HepG2 (cell line): Measurements from ENCODE around the gene PRR15L. TPM values are rescaled to one million over a fixed set of nuclear protein-coding genes. Genes with fewer than 3 reads are reported as not detected.

ENCODE experiments used
- AGO1 ChIP-seq: fragments of 200-400 bp; formaldehyde crosslinking; IDR thresholded peaks from 2 replicates; pipeline ENCODE4 v1.6.1; 2017; ENCODE audit warnings: mild to moderate bottlenecking, low read depth, low read length, moderate library complexity; ENCODE audit not compliant: poor library complexity, severe bottlenecking
- EHMT2 ChIP-seq: fragments of 200-600 bp; sonication (generic); IDR thresholded peaks from 2 replicates; pipeline ENCODE4 v1.7.0; 2017; ENCODE audit warnings: antibody characterized with exemption, low read depth, low read length, borderline replicate concordance
- ELF3 ChIP-seq: IDR thresholded peaks from 2 replicates; pipeline ENCODE4 v1.6.1; 2016; ENCODE audit warnings: missing genetic modification reagents, missing compliant biosample characterization
- FOXJ3 ChIP-seq: sonication (generic); formaldehyde crosslinking; IDR thresholded peaks from 2 replicates; pipeline ENCODE4 v1.4.0; 2020; ENCODE audit warnings: missing genetic modification reagents, mild to moderate bottlenecking, borderline replicate concordance
- GTF3A ChIP-seq: sonication (generic); formaldehyde crosslinking; conservative IDR thresholded peaks from 2 replicates; pipeline ENCODE4 v1.4.0; 2020; ENCODE audit warnings: mild to moderate bottlenecking, missing genetic modification reagents
- MAFF ChIP-seq: IDR thresholded peaks from 2 replicates; pipeline ENCODE4 v1.6.1; 2011; ENCODE audit warnings: low read depth, low read length, improper control_type of control experiment
- MXD3 ChIP-seq: IDR thresholded peaks from 2 replicates; pipeline ENCODE4 v1.6.1; 2016; ENCODE audit warnings: mild to moderate bottlenecking, missing biosample characterization, missing genetic modification reagents
- SALL1 ChIP-seq: sonication (generic); formaldehyde crosslinking; IDR thresholded peaks from 2 replicates; pipeline ENCODE4 v1.8.0; 2022; ENCODE audit warnings: mild to moderate bottlenecking, missing genetic modification reagents
- SP5 ChIP-seq: IDR thresholded peaks from 2 replicates; pipeline ENCODE4 v1.6.1; 2016; ENCODE audit warnings: low read depth, borderline replicate concordance
- ZBTB42 ChIP-seq: sonication (generic); formaldehyde crosslinking; IDR thresholded peaks from 2 replicates; pipeline ENCODE4 v1.5.0; 2020; ENCODE audit warnings: mild to moderate bottlenecking, missing genetic modification reagents
- ZFP41 ChIP-seq: sonication (generic); formaldehyde crosslinking; IDR thresholded peaks from 2 replicates; pipeline ENCODE4 v1.4.0; 2020; ENCODE audit warnings: mild to moderate bottlenecking, missing genetic modification reagents, borderline replicate concordance
- ZFY ChIP-seq: sonication (generic); formaldehyde crosslinking; IDR thresholded peaks from 2 replicates; pipeline ENCODE4 v1.4.0; 2020; ENCODE audit warnings: missing genetic modification reagents
- ZKSCAN8 ChIP-seq: IDR thresholded peaks from 2 replicates; pipeline ENCODE4 v1.6.1; 2016; ENCODE audit warnings: borderline replicate concordance, missing genetic modification reagents, missing compliant biosample characterization
- ZNF282 ChIP-seq: fragments of 450-650 bp; IDR thresholded peaks from 2 replicates; pipeline ENCODE4 v1.6.1; 2018; ENCODE audit not compliant: partially characterized antibody
- ZNF432 ChIP-seq: sonication (generic); formaldehyde crosslinking; IDR thresholded peaks from 2 replicates; pipeline ENCODE4 v1.5.0; 2020; ENCODE audit warnings: missing genetic modification reagents, mild to moderate bottlenecking, borderline replicate concordance
- ZNF570 ChIP-seq: sonication (generic); formaldehyde crosslinking; IDR thresholded peaks from 2 replicates; pipeline ENCODE4 v1.4.0; 2020; ENCODE audit warnings: mild to moderate bottlenecking, missing genetic modification reagents, borderline replicate concordance
- ZNF660 ChIP-seq: sonication (generic); formaldehyde crosslinking; IDR thresholded peaks from 2 replicates; pipeline ENCODE4 v1.5.1; 2020; ENCODE audit warnings: mild to moderate bottlenecking, low read depth, missing genetic modification reagents, borderline replicate concordance
- ZNF878 ChIP-seq: sonication (generic); formaldehyde crosslinking; IDR thresholded peaks from 2 replicates; pipeline ENCODE4 v1.8.1; 2023; ENCODE audit warnings: mild to moderate bottlenecking, missing genetic modification reagents, moderate library complexity
- polyA plus RNA-seq, 8 experiments: library from polyadenylated mRNA; depleted of rRNA in 3 of 8; stranded (reverse) in 7 of 8; unstranded in 1 of 8; fragments of >200 nt; fragmentation: Illumina TruSeq in 4 of 8; extraction: Trizol in 4 of 8; gene quantifications; 2 replicates each; pipeline versions ENCODE4 v1.2.1 to v1.2.3, GENCODE V29; 2011 to 2016; ENCODE audit warnings: low read depth in 4 of 8, missing spikeins in 1 of 8, mixed read lengths in 1 of 8; ENCODE audit not compliant: insufficient read depth in 1 of 8
- total RNA-seq, 5 experiments: library from RNA; depleted of rRNA; stranded (reverse); fragments of >200 nt; fragmentation: Illumina TruSeq; extraction: Trizol; gene quantifications; 2 replicates each; pipeline ENCODE4 v1.2.3, GENCODE V29; 2016; ENCODE audit warnings: low read depth in 1 of 5
- TF ChIP-seq, protein P1 (sequence below): IDR thresholded peaks from 2 replicates; pipeline ENCODE4 v1.6.1; 2016; ENCODE audit warnings: missing compliant biosample characterization, missing genetic modification reagents, borderline replicate concordance
- TF ChIP-seq, protein P2 (sequence below): sonication (generic); formaldehyde crosslinking; IDR thresholded peaks from 2 replicates; pipeline ENCODE4 v1.5.1; 2020; ENCODE audit warnings: missing genetic modification reagents, mild to moderate bottlenecking, borderline replicate concordance
- TF ChIP-seq, protein P3 (sequence below): sonication (generic); formaldehyde crosslinking; IDR thresholded peaks from 2 replicates; pipeline ENCODE4 v1.8.1; 2022; ENCODE audit warnings: low read depth, mild to moderate bottlenecking, missing genetic modification reagents

Gene PRR15L
- total and polyA plus RNA-seq, 2 of the 13 experiments (the other 11 are each of a cell fraction or from before 2014, with no cell fraction given) = 0.44 to 2.0 TPM

DNA sequence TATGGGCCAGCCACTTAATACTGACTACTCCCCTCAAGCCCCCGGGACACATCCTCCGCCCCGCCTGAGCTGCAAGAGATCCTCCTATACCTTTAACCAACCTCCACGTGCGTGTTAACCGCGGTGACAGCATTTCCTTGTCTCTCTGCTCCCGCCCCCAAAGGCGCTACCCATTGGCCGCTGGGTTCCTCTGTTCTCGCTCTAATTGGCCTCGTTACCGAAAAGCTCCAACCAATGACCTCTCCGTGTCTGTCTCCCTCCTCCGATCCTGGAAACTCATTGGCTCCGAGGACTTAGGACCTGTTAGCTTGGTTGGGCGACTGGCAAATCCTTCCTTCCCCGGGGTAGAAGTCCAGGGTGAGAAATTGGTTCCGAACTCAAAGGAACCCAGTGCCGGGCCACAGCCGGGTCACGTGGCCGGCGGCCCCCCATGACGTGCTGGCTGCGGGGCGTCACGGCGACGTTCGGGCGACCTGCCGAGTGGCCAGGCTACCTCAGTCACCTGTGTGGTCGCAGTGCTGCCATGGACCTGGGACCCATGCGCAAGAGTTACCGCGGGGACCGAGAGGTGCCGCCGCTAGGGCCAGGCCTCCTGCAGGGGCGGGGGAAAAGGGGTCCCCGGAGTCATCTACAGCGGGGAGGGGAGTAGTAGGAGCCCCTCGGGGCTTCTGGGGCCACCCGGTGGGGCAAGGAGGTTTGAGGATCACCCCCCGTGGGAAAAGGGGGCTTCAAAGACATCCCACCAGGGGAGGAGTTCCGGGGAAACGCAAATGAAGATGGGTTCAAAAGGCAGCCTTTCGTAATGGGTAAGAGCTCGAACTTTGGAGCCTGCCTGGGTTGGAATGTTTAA, 16.2 kb downstream of the PRR15L start, which contains the start of gene PNPO (continued):
- TF ChIP-seq ZBTB42 (CRISPR knock-in tag) = peak; percentile 90; the same call in 1 of the 2 replicates
- no peak for TF ChIP-seq ZNF282
- TF ChIP-seq MXD3 (CRISPR knock-in tag) = peak; percentile 92; the same call in 1 of the 2 replicates
- peak; percentile 81; the same call in 1 of the 2 replicates for TF ChIP-seq EHMT2
- peak; percentile 96; the same call in 1 of the 2 replicates for TF ChIP-seq ZNF878 (CRISPR knock-in tag)
- no peak for TF ChIP-seq GTF3A
- TF ChIP-seq SALL1 (CRISPR knock-in tag) = peak; percentile 87
- peak; percentile 42 for TF ChIP-seq AGO1
- peak; percentile 89 for TF ChIP-seq ZFY (CRISPR knock-in tag)
- no peak for TF ChIP-seq ZNF660 (CRISPR knock-in tag)
- TF ChIP-seq, protein P1, sequence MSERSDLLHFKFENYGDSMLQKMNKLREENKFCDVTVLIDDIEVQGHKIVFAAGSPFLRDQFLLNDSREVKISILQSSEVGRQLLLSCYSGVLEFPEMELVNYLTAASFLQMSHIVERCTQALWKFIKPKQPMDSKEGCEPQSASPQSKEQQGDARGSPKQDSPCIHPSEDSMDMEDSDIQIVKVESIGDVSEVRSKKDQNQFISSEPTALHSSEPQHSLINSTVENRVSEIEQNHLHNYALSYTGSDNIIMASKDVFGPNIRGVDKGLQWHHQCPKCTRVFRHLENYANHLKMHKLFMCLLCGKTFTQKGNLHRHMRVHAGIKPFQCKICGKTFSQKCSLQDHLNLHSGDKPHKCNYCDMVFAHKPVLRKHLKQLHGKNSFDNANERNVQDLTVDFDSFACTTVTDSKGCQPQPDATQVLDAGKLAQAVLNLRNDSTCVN (CRISPR knock-in tag) = peak; percentile 58; the same call in 1 of the 2 replicates
- TF ChIP-seq ELF3 (CRISPR knock-in tag) = peak; percentile 93
- TF ChIP-seq, protein P2, sequence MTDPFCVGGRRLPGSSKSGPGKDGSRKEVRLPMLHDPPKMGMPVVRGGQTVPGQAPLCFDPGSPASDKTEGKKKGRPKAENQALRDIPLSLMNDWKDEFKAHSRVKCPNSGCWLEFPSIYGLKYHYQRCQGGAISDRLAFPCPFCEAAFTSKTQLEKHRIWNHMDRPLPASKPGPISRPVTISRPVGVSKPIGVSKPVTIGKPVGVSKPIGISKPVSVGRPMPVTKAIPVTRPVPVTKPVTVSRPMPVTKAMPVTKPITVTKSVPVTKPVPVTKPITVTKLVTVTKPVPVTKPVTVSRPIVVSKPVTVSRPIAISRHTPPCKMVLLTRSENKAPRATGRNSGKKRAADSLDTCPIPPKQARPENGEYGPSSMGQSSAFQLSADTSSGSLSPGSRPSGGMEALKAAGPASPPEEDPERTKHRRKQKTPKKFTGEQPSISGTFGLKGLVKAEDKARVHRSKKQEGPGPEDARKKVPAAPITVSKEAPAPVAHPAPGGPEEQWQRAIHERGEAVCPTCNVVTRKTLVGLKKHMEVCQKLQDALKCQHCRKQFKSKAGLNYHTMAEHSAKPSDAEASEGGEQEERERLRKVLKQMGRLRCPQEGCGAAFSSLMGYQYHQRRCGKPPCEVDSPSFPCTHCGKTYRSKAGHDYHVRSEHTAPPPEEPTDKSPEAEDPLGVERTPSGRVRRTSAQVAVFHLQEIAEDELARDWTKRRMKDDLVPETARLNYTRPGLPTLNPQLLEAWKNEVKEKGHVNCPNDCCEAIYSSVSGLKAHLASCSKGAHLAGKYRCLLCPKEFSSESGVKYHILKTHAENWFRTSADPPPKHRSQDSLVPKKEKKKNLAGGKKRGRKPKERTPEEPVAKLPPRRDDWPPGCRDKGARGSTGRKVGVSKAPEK = 0 out of 2 replicates have a peak, but pooled peaks have one; percentile 63
- TF ChIP-seq MAFF = no peak
- TF ChIP-seq FOXJ3 (CRISPR knock-in tag) = peak; percentile 72; the same call in 1 of the 2 replicates
- TF ChIP-seq ZNF432 (CRISPR knock-in tag) = no peak
- 0 out of 2 replicates have a peak, but pooled peaks have one; percentile 29 for TF ChIP-seq ZNF570
- TF ChIP-seq, protein P3, sequence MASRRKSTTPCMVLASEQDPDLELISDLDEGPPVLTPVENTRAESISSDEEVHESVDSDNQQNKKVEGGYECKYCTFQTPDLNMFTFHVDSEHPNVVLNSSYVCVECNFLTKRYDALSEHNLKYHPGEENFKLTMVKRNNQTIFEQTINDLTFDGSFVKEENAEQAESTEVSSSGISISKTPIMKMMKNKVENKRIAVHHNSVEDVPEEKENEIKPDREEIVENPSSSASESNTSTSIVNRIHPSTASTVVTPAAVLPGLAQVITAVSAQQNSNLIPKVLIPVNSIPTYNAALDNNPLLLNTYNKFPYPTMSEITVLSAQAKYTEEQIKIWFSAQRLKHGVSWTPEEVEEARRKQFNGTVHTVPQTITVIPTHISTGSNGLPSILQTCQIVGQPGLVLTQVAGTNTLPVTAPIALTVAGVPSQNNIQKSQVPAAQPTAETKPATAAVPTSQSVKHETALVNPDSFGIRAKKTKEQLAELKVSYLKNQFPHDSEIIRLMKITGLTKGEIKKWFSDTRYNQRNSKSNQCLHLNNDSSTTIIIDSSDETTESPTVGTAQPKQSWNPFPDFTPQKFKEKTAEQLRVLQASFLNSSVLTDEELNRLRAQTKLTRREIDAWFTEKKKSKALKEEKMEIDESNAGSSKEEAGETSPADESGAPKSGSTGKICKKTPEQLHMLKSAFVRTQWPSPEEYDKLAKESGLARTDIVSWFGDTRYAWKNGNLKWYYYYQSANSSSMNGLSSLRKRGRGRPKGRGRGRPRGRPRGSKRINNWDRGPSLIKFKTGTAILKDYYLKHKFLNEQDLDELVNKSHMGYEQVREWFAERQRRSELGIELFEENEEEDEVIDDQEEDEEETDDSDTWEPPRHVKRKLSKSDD = peak; percentile 92
- peak; percentile 64; the same call in 1 of the 2 replicates for TF ChIP-seq ZKSCAN8 (CRISPR knock-in tag)
- TF ChIP-seq ZFP41 (CRISPR knock-in tag) = peak; percentile 95
- no peak; the same call in 1 of the 2 replicates for TF ChIP-seq SP5 (CRISPR knock-in tag)
